Body of pancreas (tissue), 4 donors: ENCODE measurements around the gene CPZ. TPM values are rescaled to one million over a fixed set of nuclear protein-coding genes. Genes with fewer than 3 reads are reported as not detected.

ENCODE experiments used
- ATAC-seq: fragments of 150-250 bp; one replicate; pipeline ENCODE4 v1.9.1; 2016
- DNase-seq, 4 donors: peaks; one replicate each; pipeline ENCODE4 v3.0.0-alpha.2; 2019
- H3K27ac ChIP-seq, 4 donors: fragments of 200-600 bp; sonication (generic); 1 replicate in 3 of 4; 2 replicates in 1 of 4; pipeline versions ENCODE4 v1.5.1 to v1.6.1; 2016 to 2019; ENCODE audit warnings: mild to moderate bottlenecking in 1 of 4, mixed read lengths in 1 of 4, moderate library complexity in 1 of 4
- H3K27me3 ChIP-seq, 2 donors: fragments of 200-600 bp; sonication (generic); one replicate each; pipeline ENCODE4 v1.6.0; 2016; ENCODE audit warnings: mild to moderate bottlenecking in 1 of 2
- H3K36me3 ChIP-seq, 2 donors: fragments of 200-600 bp; sonication (generic); replicated peaks in 1 of 2; 2 replicates each; pipeline ENCODE4 v1.5.1; 2016; ENCODE audit warnings: low read depth in 2 of 2; ENCODE audit not compliant: insufficient read depth in 1 of 2
- H3K4me1 ChIP-seq: fragments of 200-600 bp; sonication (generic); one replicate; pipeline ENCODE4 v1.6.0; 2016
- H3K4me3 ChIP-seq, 2 donors: fragments of 200-600 bp; sonication (generic); 1 replicate in 1 of 2; 2 replicates in 1 of 2; pipeline ENCODE4 v1.5.1; 2016 to 2019
- H3K9me3 ChIP-seq, 3 donors: fragments of 200-600 bp; sonication (generic); 1 replicate in 2 of 3; 2 replicates in 1 of 3; pipeline ENCODE4 v1.5.1; 2016
- POLR2A ChIP-seq, 3 donors: fragments of 450-650 bp; IDR thresholded peaks; one replicate each; pipeline ENCODE4 v1.6.1; 2016; ENCODE audit warnings: antibody characterized with exemption in 3 of 3, mild to moderate bottlenecking in 2 of 3
- WGBS, 2 donors: methylation state at CpG; one replicate each; pipeline ENCODE4 v1.1.5; 2017; 5-methylcytosine and 5-hydroxymethylcytosine counted together
- intact Hi-C: fragments of 100-400 bp; cut with DNase I; formaldehyde crosslinking; loops from one replicate; pipeline ENCODE4 v1.15.1; 2023
- total RNA-seq, 2 donors: library from RNA; depleted of rRNA; stranded (reverse); fragments of >200 nt; gene quantifications; one replicate each; pipeline ENCODE4 v1.1.0, GENCODE V29; 2016
- TF ChIP-seq, protein P1 (sequence below), 7 experiments: fragments of 450-650 bp in 4 of 7; fragments of 200-600 bp in 3 of 7; sonication (generic) in 3 of 7; IDR thresholded peaks; one replicate each; pipeline ENCODE4 v1.5.1; 2016 to 2019; ENCODE audit warnings: antibody characterized with exemption in 7 of 7

Gene CPZ
- total RNA-seq, 2 donors from 2014 or later, result 0.66 to 0.78 TPM

DNA sequence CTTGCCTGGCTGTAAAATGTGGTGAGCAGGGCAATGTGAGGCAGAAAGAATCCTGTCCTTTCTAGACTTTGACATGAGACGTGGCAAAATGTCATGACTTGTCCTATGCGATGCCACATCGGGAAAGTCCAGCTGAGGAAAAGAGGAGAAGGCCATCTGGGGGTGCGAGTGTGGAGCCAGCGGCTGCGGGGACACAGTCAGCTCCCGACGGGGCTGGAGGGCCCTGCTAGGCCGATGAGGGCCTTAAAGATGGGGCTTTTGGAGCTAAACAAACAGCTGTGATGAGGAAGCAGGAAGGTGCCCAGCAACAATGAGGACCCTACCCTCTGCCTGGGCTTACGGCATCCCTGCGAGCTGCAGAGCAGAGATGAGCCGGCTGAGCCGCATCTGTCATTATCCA is 7.7 kb downstream of the CPZ start:
- H3K27me3 ChIP-seq, result no peaks in the 10 kb centered on the region
- TF ChIP-seq POLR2A (IDR thresholded peaks at IDR 0.05), result no peak
- TF ChIP-seq, protein P1, sequence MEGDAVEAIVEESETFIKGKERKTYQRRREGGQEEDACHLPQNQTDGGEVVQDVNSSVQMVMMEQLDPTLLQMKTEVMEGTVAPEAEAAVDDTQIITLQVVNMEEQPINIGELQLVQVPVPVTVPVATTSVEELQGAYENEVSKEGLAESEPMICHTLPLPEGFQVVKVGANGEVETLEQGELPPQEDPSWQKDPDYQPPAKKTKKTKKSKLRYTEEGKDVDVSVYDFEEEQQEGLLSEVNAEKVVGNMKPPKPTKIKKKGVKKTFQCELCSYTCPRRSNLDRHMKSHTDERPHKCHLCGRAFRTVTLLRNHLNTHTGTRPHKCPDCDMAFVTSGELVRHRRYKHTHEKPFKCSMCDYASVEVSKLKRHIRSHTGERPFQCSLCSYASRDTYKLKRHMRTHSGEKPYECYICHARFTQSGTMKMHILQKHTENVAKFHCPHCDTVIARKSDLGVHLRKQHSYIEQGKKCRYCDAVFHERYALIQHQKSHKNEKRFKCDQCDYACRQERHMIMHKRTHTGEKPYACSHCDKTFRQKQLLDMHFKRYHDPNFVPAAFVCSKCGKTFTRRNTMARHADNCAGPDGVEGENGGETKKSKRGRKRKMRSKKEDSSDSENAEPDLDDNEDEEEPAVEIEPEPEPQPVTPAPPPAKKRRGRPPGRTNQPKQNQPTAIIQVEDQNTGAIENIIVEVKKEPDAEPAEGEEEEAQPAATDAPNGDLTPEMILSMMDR (IDR thresholded peaks at IDR 0.05), result no peak
- no peaks in the 10 kb centered on the region for H3K9me3 ChIP-seq
- no peaks in the 10 kb centered on the region for H3K36me3 ChIP-seq
- H3K4me1 ChIP-seq, result no peaks in the 10 kb centered on the region
- no peak for ATAC-seq
- intact Hi-C loops, result loop anchor here (10.0 kb wide), 2 partner anchors 285 to 315 kb away; no protein-coding TSS in a partner anchor
- no peak for DNase-seq
- H3K4me3 ChIP-seq, result no peak overlapping the region
- WGBS, 2 donors, result 70 to 80% methylated on average over 13 of the region's 13 CpGs
- H3K27ac ChIP-seq, result no peak overlapping the region

DNA sequence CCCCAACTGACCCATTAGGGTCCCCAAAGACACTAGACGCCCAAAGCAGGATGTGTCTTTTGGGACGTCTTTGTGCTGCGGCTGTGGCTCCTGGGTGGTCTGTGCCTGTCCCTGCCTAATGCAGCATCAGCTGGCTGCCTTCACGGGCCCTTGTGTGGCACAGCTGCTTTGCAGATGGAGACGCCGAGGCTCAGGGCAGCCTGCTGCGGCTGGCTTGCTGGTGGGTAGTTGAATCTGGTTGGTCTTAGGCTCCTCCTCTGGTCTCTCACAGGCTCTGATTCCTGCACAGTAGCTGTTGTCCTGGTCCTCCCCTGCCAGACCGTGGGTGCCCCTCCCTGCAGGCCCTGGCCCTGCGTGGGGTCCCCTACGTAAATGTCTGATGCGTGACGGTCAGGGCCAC is 8.1 kb downstream of the CPZ start:
- Histone ChIP-seq H3K27ac (no peak overlapping the region), H3K4me1 (no peaks in the 10 kb centered on the region), H3K36me3 (no peaks in the 10 kb centered on the region), H3K9me3 (no peaks in the 10 kb centered on the region), H3K4me3 (no peak overlapping the region), H3K27me3 (no peaks in the 10 kb centered on the region)
- no peak for TF ChIP-seq POLR2A (IDR thresholded peaks at IDR 0.05)
- TF ChIP-seq, protein P1 (IDR thresholded peaks at IDR 0.05), result no peak
- DNase-seq (no peak), ATAC-seq (no peak)
- WGBS, 2 donors, result 60 to 61% methylated on average over 7 to 12 of the region's 12 CpGs
- intact Hi-C loops, result loop anchor here (10.0 kb wide), 2 partner anchors 284 to 314 kb away; no protein-coding TSS in a partner anchor

DNA sequence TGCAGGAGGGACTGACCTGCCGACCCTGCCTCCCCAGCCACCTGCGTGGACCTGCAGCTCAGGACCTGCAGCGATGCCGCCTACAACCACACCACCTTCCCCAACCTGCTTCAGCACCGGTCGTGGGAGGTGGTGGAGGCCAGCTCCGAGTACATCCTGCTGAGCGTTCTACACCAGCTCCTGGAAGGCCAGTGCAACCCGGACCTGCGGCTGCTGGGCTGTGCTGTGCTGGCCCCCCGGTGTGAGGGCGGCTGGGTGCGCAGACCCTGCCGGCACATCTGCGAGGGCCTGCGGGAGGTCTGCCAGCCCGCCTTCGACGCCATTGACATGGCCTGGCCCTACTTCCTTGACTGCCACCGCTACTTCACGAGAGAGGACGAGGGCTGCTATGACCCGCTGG is 8.5 kb downstream of the CPZ start:
- H3K36me3 ChIP-seq, result no peaks in the 10 kb centered on the region
- no peak for TF ChIP-seq POLR2A (IDR thresholded peaks at IDR 0.05)
- TF ChIP-seq, protein P1 (IDR thresholded peaks at IDR 0.05), result no peak
- H3K27me3 ChIP-seq, result no peaks in the 10 kb centered on the region
- intact Hi-C loops, result loop anchor here (10.0 kb wide), 2 partner anchors 284 to 314 kb away; no protein-coding TSS in a partner anchor
- 71 to 76% methylated on average over 15 to 23 of the region's 23 CpGs for WGBS, 2 donors
- no peak for ATAC-seq
- no peaks in the 10 kb centered on the region for H3K9me3 ChIP-seq
- no peak overlapping the region for H3K27ac ChIP-seq
- no peaks in the 10 kb centered on the region for H3K4me1 ChIP-seq
- no peak overlapping the region for H3K4me3 ChIP-seq
- no peak for DNase-seq

DNA sequence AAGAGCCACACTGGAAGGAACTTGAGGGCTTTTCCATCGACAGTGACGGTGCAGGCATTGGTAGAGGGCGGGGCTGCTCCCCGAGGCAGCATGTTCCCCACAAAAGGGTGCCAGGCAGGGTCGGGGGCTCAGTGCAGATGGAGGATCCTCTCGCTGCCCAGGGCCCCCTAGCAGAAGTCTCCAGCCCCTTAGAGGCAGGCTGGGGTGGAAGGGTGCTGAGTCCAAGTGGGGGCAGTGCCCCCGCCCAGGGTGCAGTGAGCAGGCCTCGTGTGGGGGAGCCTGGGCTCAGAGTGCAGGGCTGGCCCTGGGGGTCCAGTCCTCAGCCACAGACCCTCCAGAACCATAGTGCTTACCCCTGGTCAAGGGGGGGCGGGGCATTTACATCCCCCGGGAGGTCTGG is 9.0 kb downstream of the CPZ start:
- ATAC-seq (no peak), DNase-seq (no peak)
- Histone ChIP-seq H3K27ac (no peak overlapping the region), H3K4me1 (no peaks in the 10 kb centered on the region), H3K9me3 (no peaks in the 10 kb centered on the region), H3K27me3 (no peaks in the 10 kb centered on the region), H3K36me3 (no peaks in the 10 kb centered on the region), H3K4me3 (no peak overlapping the region)
- WGBS, 2 donors, result 60 to 61% methylated on average over 7 to 10 of the region's 10 CpGs
- TF ChIP-seq, protein P1 (IDR thresholded peaks at IDR 0.05), result no peak
- TF ChIP-seq POLR2A (IDR thresholded peaks at IDR 0.05), result no peak
- intact Hi-C loops, result loop anchor here (10.0 kb wide), 2 partner anchors 283 to 313 kb away; no protein-coding TSS in a partner anchor
